CD14-positive monocyte (primary cell): Measurements from ENCODE around the gene ADAMTSL3. TPM values are rescaled to one million over a fixed set of nuclear protein-coding genes. Genes with fewer than 3 reads are reported as not detected.

Source experiments
- DNase-seq, 3 donors: peaks; one replicate each; pipeline ENCODE4 v3.0.0-alpha.2; 2011 to 2022
- H2AFZ ChIP-seq: 2 replicates; pipeline ENCODE4 v1.6.0; 2012; ENCODE audit warnings: mild to moderate bottlenecking, low read depth, low read length, inconsistent platforms; ENCODE audit not compliant: insufficient read depth, poor library complexity, severe bottlenecking
- H3K27ac ChIP-seq, 2 donors: 1 replicate in 1 of 2; 2 replicates in 1 of 2; pipeline ENCODE4 v1.5.1; 2012 to 2013; ENCODE audit warnings: low read length in 2 of 2, control low read depth in 1 of 2, inconsistent platforms in 1 of 2, low read depth in 1 of 2, mild to moderate bottlenecking in 1 of 2
- H3K27me3 ChIP-seq, 2 donors: one replicate each; pipeline versions ENCODE4 v1.6.0 to v1.6.1; 2011 to 2013; ENCODE audit warnings: low read length in 2 of 2; ENCODE audit not compliant: control insufficient read depth in 2 of 2, insufficient read depth in 2 of 2
- H3K36me3 ChIP-seq, 2 donors: replicated peaks in 1 of 2; 1 replicate in 1 of 2; 2 replicates in 1 of 2; pipeline versions ENCODE4 v1.5.1 to v1.6.1; 2012 to 2013; ENCODE audit warnings: low read length in 2 of 2, control low read depth in 1 of 2, inconsistent platforms in 1 of 2, mild to moderate bottlenecking in 1 of 2; ENCODE audit not compliant: insufficient read depth in 2 of 2, control insufficient read depth in 1 of 2
- H3K4me1 ChIP-seq, 2 donors: 1 replicate in 1 of 2; 2 replicates in 1 of 2; pipeline versions ENCODE4 v1.5.1 to v1.6.1; 2012 to 2013; ENCODE audit warnings: low read length in 2 of 2, control low read depth in 1 of 2, inconsistent platforms in 1 of 2, mild to moderate bottlenecking in 1 of 2, moderate library complexity in 1 of 2; ENCODE audit not compliant: insufficient read depth in 2 of 2, control insufficient read depth in 1 of 2
- H3K4me2 ChIP-seq: replicated peaks from 2 replicates; pipeline ENCODE3; 2012; ENCODE audit warnings: low read length, moderate library complexity, mild to moderate bottlenecking; ENCODE audit not compliant: poor library complexity, severe bottlenecking; ENCODE audit errors: extremely low read depth
- H3K4me3 ChIP-seq, 3 experiments: fragments of 200-600 bp in 1 of 3; sonication (generic) in 1 of 3; replicated peaks in 1 of 3; 1 replicate in 2 of 3; 2 replicates in 1 of 3; pipeline ENCODE4 v1.5.1; 2011 to 2013; ENCODE audit warnings: low read length in 3 of 3, mild to moderate bottlenecking in 3 of 3, control low read depth in 2 of 3, low read depth in 2 of 3, inconsistent platforms in 1 of 3, moderate library complexity in 1 of 3
- H3K79me2 ChIP-seq: 2 replicates; pipeline ENCODE4 v1.6.0; 2012; ENCODE audit warnings: mild to moderate bottlenecking, control low read depth, inconsistent platforms, low read length, moderate library complexity; ENCODE audit not compliant: insufficient read depth
- H3K9ac ChIP-seq: 2 replicates; pipeline ENCODE4 v1.6.0; 2017; ENCODE audit warnings: low read length, mild to moderate bottlenecking; ENCODE audit not compliant: insufficient read depth, poor library complexity, severe bottlenecking
- H3K9me3 ChIP-seq, 2 donors: replicated peaks in 1 of 2; 1 replicate in 1 of 2; 2 replicates in 1 of 2; pipeline versions ENCODE4 v1.5.1 to v1.6.1; 2012 to 2013; ENCODE audit warnings: low read length in 2 of 2, control low read depth in 1 of 2; ENCODE audit not compliant: control insufficient read depth in 1 of 2, insufficient read depth in 1 of 2
- H4K20me1 ChIP-seq: 2 replicates; pipeline ENCODE4 v1.6.0; 2012; ENCODE audit warnings: mild to moderate bottlenecking, low read length, control low read depth, moderate library complexity; ENCODE audit not compliant: insufficient read depth
- H3K27ac Mint-ChIP-seq, 7 donors: one replicate each; pipeline ENCODE4 v1.8.0; 2020; ENCODE audit warnings: mild to moderate bottlenecking in 7 of 7, mixed read lengths in 7 of 7, moderate library complexity in 6 of 7, inconsistent platforms in 2 of 7
- H3K27me3 Mint-ChIP-seq, 3 donors: one replicate each; pipeline ENCODE4 v1.8.0; 2021 to 2022; ENCODE audit warnings: low read depth in 3 of 3, mild to moderate bottlenecking in 3 of 3, mixed read lengths in 3 of 3, moderate library complexity in 3 of 3, inconsistent platforms in 1 of 3
- H3K36me3 Mint-ChIP-seq, 2 donors: one replicate each; pipeline ENCODE4 v1.8.0; 2020; ENCODE audit warnings: mixed read lengths in 2 of 2, inconsistent platforms in 1 of 2, mild to moderate bottlenecking in 1 of 2
- H3K4me1 Mint-ChIP-seq: one replicate; pipeline ENCODE4 v1.8.0; 2020; ENCODE audit warnings: mild to moderate bottlenecking, mixed read lengths
- H3K4me3 Mint-ChIP-seq, 2 donors: one replicate each; pipeline ENCODE4 v1.8.0; 2020; ENCODE audit warnings: mild to moderate bottlenecking in 2 of 2, mixed read lengths in 2 of 2, moderate library complexity in 1 of 2
- H3K9me3 Mint-ChIP-seq, 7 donors: one replicate each; pipeline ENCODE4 v1.8.0; 2020 to 2022; ENCODE audit warnings: mixed read lengths in 7 of 7, mild to moderate bottlenecking in 6 of 7, moderate library complexity in 6 of 7, inconsistent platforms in 2 of 7
- CTCF ChIP-seq: fragments of 200-600 bp; IDR thresholded peaks from one replicate; pipeline ENCODE4 v1.8.0; 2022; ENCODE audit warnings: antibody characterized with exemption, mild to moderate bottlenecking
- WGBS: methylation state at CpG from one replicate; pipeline ENCODE4 v1.1.5; 2013; ENCODE audit warnings: missing lambda C conversion rate; ENCODE audit not compliant: insufficient coverage; 5-methylcytosine and 5-hydroxymethylcytosine counted together
- intact Hi-C, 2 donors: fragments of 100-400 bp; cut with micrococcal nuclease; formaldehyde crosslinking; loops; one replicate each; pipeline versions ENCODE4 v1.15.0 to v1.15.1; 2023
- polyA plus RNA-seq, 3 donors: library from polyadenylated mRNA; depleted of rRNA in 1 of 3; unstranded in 2 of 3; stranded (reverse) in 1 of 3; fragments of 300-500 nt in 2 of 3; fragments of >200 nt in 1 of 3; fragmentation: Illumina TruSeq in 2 of 3; gene quantifications; 1 replicate in 2 of 3; 2 replicates in 1 of 3; pipeline ENCODE4 v1.2.3, GENCODE V29; 2012 to 2021

Gene ADAMTSL3
- polyA plus RNA-seq, 3 donors: not detected

GRCh38 chr15:83610901-83611685 is 42.8 kb upstream of the ADAMTSL3 start:
- Histone ChIP-seq H3K4me3 (no peak overlapping the region), H4K20me1 (no peaks in the 10 kb centered on the region), H3K9ac (no peak overlapping the region), H3K4me1 (no peaks in the 10 kb centered on the region), H3K27me3 (no peaks in the 10 kb centered on the region), H3K9me3 (no peaks in the 10 kb centered on the region), H2AFZ (no peak overlapping the region), H3K36me3 (no peaks in the 10 kb centered on the region), H3K79me2 (no peaks in the 10 kb centered on the region), H3K27ac (no peak overlapping the region), H3K4me2 (no peak overlapping the region)
- TF ChIP-seq CTCF: no peak
- Mint-ChIP-seq H3K9me3 (peaks cover 0 to 5% (median 2%) of the 10 kb centered on the region in 7 donors), H3K36me3 (no peaks in the 10 kb centered on the region), H3K27ac (no peak overlapping the region), H3K27me3 (peaks cover 1 to 3% (median 3%) of the 10 kb centered on the region in 3 donors), H3K4me1 (no peaks in the 10 kb centered on the region), H3K4me3 (no peak overlapping the region)
- DNase-seq: no peak
- intact Hi-C loops: no loop called here
- WGBS: 100% methylated on average over 6 of the region's 9 CpGs

- H2AFZ ChIP-seq: no peak overlapping the region
- H3K79me2 ChIP-seq: no peaks in the 10 kb centered on the region
- DNase-seq: no peak
- H3K36me3 ChIP-seq: no peaks in the 10 kb centered on the region
- H3K4me1 ChIP-seq: no peaks in the 10 kb centered on the region
- no peaks in the 10 kb centered on the region for H3K36me3 Mint-ChIP-seq
- no peak overlapping the region for H3K4me3 ChIP-seq
- no peak for TF ChIP-seq CTCF
- peaks cover under 1 to 6% (median 2%) of the 10 kb centered on the region in 3 donors for H3K27me3 Mint-ChIP-seq
- no peak overlapping the region for H3K27ac Mint-ChIP-seq
- peaks cover 0 to 5% (median 3%) of the 10 kb centered on the region in 7 donors for H3K9me3 Mint-ChIP-seq
- no peaks in the 10 kb centered on the region for H3K4me1 Mint-ChIP-seq
- H3K9me3 ChIP-seq: no peaks in the 10 kb centered on the region
- H3K4me2 ChIP-seq: no peak overlapping the region
- no peak overlapping the region for H3K4me3 Mint-ChIP-seq
- 82% methylated on average over 3 of the region's 5 CpGs for WGBS
- H3K9ac ChIP-seq: no peak overlapping the region
- no peak overlapping the region for H3K27ac ChIP-seq
- no peaks in the 10 kb centered on the region for H3K27me3 ChIP-seq
- no peaks in the 10 kb centered on the region for H4K20me1 ChIP-seq
- intact Hi-C loops: no loop called here
These were observed 41.7 kb upstream of the ADAMTSL3 start for GRCh38 chr15:83612226-83612625.
